DOHH2 (cell line): ENCODE data around the gene TBL3.

ENCODE experiments used
- H3F3A ChIP-seq: fragments of 200-600 bp; sonication (generic), shearing (Covaris generic); 2 replicates; pipeline ENCODE4 v1.6.0; 2016; ENCODE audit warnings: antibody characterized with exemption, mild to moderate bottlenecking; ENCODE audit not compliant: control insufficient read depth, insufficient read depth
- H3K27ac ChIP-seq: fragments of 200-600 bp; sonication (generic); 2 replicates; pipeline ENCODE4 v1.5.1; 2014; ENCODE audit warnings: low read depth, mild to moderate bottlenecking, low read length, moderate library complexity
- H3K27me3 ChIP-seq: fragments of 200-600 bp; sonication (generic); 2 replicates; pipeline ENCODE4 v1.6.1; 2014; ENCODE audit warnings: mild to moderate bottlenecking, low read length, mixed read lengths; ENCODE audit not compliant: control insufficient read depth
- H3K36me3 ChIP-seq: fragments of 200-600 bp; sonication (generic); 2 replicates; pipeline ENCODE4 v1.6.1; 2014; ENCODE audit warnings: mild to moderate bottlenecking, low read length, moderate library complexity, mixed read lengths; ENCODE audit not compliant: control insufficient read depth
- H3K4me1 ChIP-seq: fragments of 200-600 bp; sonication (generic); 2 replicates; pipeline ENCODE4 v1.6.1; 2014; ENCODE audit warnings: mild to moderate bottlenecking, low read length, mixed read lengths; ENCODE audit not compliant: control insufficient read depth
- H3K4me2 ChIP-seq: fragments of 200-600 bp; sonication (generic); 2 replicates; pipeline ENCODE4 v1.6.0; 2014; ENCODE audit warnings: mild to moderate bottlenecking, low read length, moderate library complexity
- H3K4me3 ChIP-seq: fragments of 200-600 bp; sonication (generic); 2 replicates; pipeline ENCODE4 v1.5.1; 2014; ENCODE audit warnings: mild to moderate bottlenecking, low read length, mixed read lengths
- H3K79me2 ChIP-seq: fragments of 200-600 bp; sonication (generic); 2 replicates; pipeline ENCODE4 v1.6.1; 2014; ENCODE audit warnings: mild to moderate bottlenecking, low read length, mixed read lengths; ENCODE audit not compliant: control insufficient read depth
- H3K9me2 ChIP-seq: fragments of 200-600 bp; sonication (generic); replicated peaks from 2 replicates; pipeline ENCODE4 v1.6.1; 2014; ENCODE audit warnings: mild to moderate bottlenecking, low read length, mixed read lengths; ENCODE audit not compliant: control insufficient read depth
- H3K9me3 ChIP-seq: fragments of 200-600 bp; sonication (generic); 2 replicates; pipeline ENCODE4 v1.6.1; 2014; ENCODE audit warnings: antibody characterized with exemption, low read length, mixed read lengths; ENCODE audit not compliant: control insufficient read depth, insufficient read depth
- H4K20me1 ChIP-seq: fragments of 200-600 bp; sonication (generic); 2 replicates; pipeline ENCODE4 v1.6.0; 2014; ENCODE audit warnings: low read depth, mild to moderate bottlenecking, antibody characterized with exemption, low read length, moderate library complexity; ENCODE audit not compliant: control insufficient read depth, insufficient read depth
- EZH2phosphoT487 ChIP-seq: fragments of 200-600 bp; sonication (generic); IDR thresholded peaks from 2 replicates; pipeline ENCODE4 v1.6.1; 2017; ENCODE audit warnings: borderline replicate concordance, mild to moderate bottlenecking, antibody characterized with exemption, low read length, moderate library complexity, mixed read lengths
- TF ChIP-seq, protein P1 (sequence below): fragments of 200-600 bp; sonication (generic); IDR thresholded peaks from one replicate; pipeline ENCODE4 v1.5.1; 2014; ENCODE audit warnings: antibody characterized with exemption, mild to moderate bottlenecking, low read depth, low read length; ENCODE audit not compliant: poor library complexity, severe bottlenecking

Gene TBL3

DNA sequence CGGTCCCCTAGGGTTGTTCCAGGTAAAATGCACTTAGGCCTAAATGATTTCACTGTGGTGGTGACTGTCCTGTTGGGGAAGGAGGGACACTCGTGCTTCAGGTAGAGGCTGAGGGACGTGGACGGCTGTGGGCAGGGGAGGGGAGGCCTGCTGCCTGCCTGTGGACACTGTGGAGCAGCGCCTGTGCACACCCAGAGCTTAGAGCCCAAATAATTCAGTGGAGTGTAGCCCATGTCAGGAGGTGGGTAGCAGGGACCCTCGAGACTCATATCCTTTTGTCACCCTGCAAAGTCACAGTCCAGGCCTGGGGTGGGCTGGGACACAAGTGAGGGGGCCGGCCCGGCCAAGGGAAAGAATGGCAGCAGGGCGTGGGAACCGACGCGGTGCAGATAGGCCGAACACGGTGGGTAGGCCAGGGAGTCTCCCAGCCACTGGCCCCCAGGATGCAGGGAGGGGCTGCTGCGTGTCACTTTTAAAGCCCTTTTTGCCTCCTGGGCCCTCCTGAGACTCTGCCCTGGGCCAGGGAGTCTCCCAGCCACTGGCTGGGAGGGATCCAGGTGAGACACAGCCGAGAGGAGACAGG, 54.1 kb downstream of the TBL3 start:
- Histone ChIP-seq H3F3A (no peaks in the 10 kb centered on the region; the same call in 1 of the 2 replicates), H3K79me2 (no peaks in the 10 kb centered on the region), H3K36me3 (no peaks in the 10 kb centered on the region), H3K27me3 (peaks cover 44% of the 10 kb centered on the region), H3K27ac (no peak overlapping the region), H3K4me1 (peaks cover 19% of the 10 kb centered on the region), H3K4me3 (no peak overlapping the region; the same call in 1 of the 2 replicates), H3K4me2 (no peak overlapping the region; the same call in 1 of the 2 replicates), H3K9me3 (no peaks in the 10 kb centered on the region), H3K9me2 (no peaks in the 10 kb centered on the region), H4K20me1 (no peaks in the 10 kb centered on the region; the same call in 1 of the 2 replicates)
- 0 out of 2 replicates have a peak, but pooled peaks have one; percentile 20 for TF ChIP-seq EZH2phosphoT487
- TF ChIP-seq, protein P1, sequence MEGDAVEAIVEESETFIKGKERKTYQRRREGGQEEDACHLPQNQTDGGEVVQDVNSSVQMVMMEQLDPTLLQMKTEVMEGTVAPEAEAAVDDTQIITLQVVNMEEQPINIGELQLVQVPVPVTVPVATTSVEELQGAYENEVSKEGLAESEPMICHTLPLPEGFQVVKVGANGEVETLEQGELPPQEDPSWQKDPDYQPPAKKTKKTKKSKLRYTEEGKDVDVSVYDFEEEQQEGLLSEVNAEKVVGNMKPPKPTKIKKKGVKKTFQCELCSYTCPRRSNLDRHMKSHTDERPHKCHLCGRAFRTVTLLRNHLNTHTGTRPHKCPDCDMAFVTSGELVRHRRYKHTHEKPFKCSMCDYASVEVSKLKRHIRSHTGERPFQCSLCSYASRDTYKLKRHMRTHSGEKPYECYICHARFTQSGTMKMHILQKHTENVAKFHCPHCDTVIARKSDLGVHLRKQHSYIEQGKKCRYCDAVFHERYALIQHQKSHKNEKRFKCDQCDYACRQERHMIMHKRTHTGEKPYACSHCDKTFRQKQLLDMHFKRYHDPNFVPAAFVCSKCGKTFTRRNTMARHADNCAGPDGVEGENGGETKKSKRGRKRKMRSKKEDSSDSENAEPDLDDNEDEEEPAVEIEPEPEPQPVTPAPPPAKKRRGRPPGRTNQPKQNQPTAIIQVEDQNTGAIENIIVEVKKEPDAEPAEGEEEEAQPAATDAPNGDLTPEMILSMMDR, result no peak

DNA sequence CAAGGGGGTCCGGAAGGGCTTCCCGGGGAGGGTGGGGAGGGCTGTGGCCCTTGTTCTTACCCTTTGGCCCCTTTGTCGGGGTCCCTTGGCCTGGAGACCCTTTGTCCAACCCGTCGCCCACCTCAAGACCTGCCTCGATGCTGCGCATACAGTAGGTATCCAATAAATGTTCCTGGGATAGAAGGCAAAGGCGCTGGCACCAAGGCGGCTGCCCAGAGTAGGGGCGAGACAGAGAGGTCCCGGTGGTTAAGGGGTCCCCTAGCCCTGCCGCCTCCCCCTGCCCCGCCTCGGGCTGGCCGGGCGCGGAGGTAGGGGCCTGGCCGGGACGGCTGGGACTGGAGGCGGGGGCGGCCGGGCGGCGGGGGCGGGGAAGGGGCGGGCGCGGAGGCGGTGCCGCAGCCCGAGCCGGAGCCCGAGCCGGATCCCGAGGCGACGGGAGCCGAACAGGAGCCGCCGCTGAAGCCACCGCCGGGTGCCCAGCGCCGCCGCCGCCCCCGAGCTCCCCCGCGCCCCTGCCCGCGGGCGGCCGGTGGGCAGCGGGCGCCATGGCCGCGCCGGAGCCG, 54.7 kb downstream of the TBL3 start, which contains the start of gene NHERF2:
Gene NHERF2 (plus strand): TSS at position 442 of the 563 bp plus-strand sequence. CDS start 104 bp downstream, at position 546.
- Histone ChIP-seq H3K79me2 (no peaks in the 10 kb centered on the region), H4K20me1 (no peaks in the 10 kb centered on the region; the same call in 1 of the 2 replicates), H3K36me3 (no peaks in the 10 kb centered on the region), H3K4me3 (peak within 1 kb of the TSS; percentile 39; the same call in 1 of the 2 replicates), H3K27ac (no peak within 1 kb of the TSS), H3F3A (no peaks in the 10 kb centered on the region; the same call in 1 of the 2 replicates), H3K9me3 (no peaks in the 10 kb centered on the region), H3K27me3 (peaks cover 49% of the 10 kb centered on the region), H3K4me1 (peaks cover 19% of the 10 kb centered on the region), H3K9me2 (no peaks in the 10 kb centered on the region), H3K4me2 (peak within 1 kb of the TSS; percentile 58)
- 0 out of 2 replicates have a peak, but pooled peaks have one; percentile 20 for TF ChIP-seq EZH2phosphoT487
- TF ChIP-seq, protein P1, result no peak

DNA sequence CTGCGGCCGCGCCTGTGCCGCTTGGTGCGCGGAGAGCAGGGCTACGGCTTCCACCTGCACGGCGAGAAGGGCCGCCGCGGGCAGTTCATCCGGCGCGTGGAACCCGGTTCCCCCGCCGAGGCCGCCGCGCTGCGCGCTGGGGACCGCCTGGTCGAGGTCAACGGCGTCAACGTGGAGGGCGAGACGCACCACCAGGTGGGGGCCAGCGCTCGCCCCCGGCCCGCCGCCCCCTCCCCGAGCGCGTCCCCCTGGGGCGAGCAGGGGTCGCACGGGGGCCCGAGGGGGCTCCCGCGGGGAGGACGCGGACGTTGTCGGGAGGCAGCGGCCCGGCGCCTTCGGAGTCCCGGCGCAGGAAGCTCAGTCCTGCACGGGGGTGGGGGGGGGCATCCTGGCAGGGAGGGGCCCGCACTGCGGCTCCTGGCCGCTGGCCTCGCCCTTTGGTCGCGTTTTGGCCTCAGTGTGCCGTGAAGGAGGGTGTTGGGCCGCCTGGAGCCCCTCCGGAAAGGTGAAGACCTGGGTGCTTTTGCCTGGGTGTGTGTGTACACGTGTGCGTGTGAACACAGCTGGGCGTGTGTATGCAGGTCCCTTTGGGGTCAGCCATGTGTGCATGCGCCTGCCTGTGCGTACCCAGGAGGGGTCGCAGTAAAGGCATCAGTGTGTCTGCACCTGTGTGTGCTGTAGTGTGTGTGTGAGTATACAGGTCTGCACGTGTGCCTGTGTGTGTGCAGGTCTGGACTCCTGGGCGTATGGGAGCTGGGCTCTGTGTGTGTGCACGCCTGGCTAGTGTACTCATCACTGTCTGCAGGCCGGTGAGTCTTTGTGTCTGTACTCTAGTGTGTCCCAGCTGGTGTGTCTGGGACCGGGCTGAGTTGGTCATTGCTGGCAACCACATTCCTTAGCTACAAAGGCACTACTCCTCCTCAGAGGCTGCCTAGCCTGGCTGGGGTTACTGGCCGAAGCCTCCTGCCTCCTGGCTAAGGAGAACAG, 55.5 kb downstream of the TBL3 start:
- H4K20me1 ChIP-seq, result no peaks in the 10 kb centered on the region; the same call in 1 of the 2 replicates
- H3K79me2 ChIP-seq, result no peaks in the 10 kb centered on the region
- H3K4me1 ChIP-seq, result peaks cover 19% of the 10 kb centered on the region
- TF ChIP-seq EZH2phosphoT487, result peak; percentile 90
- TF ChIP-seq, protein P1, result peak; percentile 22
- peak overlapping the region; percentile 58 for H3K4me2 ChIP-seq
- H3K4me3 ChIP-seq, result peak overlapping the region; percentile 30; the same call in 1 of the 2 replicates
- no peaks in the 10 kb centered on the region for H3K9me3 ChIP-seq
- H3K27me3 ChIP-seq, result peaks cover 49% of the 10 kb centered on the region
- H3F3A ChIP-seq, result no peaks in the 10 kb centered on the region; the same call in 1 of the 2 replicates
- no peaks in the 10 kb centered on the region for H3K36me3 ChIP-seq
- no peak overlapping the region for H3K27ac ChIP-seq
- H3K9me2 ChIP-seq, result no peaks in the 10 kb centered on the region
